AG09319 (cell line): ENCODE measurements around the gene SMPD2.
A peak's percentile ranks its signal among the peaks of the same experiment; 100 is the strongest.

Experiments
- DNase-seq: peaks from one replicate; pipeline ENCODE4 v3.0.0-alpha.2; 2010; ENCODE audit warnings: low read depth; ENCODE audit errors: extremely low read depth
- CTCF ChIP-seq: IDR thresholded peaks from 2 replicates; pipeline ENCODE4 v1.5.1; 2011; ENCODE audit warnings: low read depth, mild to moderate bottlenecking, inconsistent platforms, low read length, moderate library complexity

SMPD2 gene, protein sequence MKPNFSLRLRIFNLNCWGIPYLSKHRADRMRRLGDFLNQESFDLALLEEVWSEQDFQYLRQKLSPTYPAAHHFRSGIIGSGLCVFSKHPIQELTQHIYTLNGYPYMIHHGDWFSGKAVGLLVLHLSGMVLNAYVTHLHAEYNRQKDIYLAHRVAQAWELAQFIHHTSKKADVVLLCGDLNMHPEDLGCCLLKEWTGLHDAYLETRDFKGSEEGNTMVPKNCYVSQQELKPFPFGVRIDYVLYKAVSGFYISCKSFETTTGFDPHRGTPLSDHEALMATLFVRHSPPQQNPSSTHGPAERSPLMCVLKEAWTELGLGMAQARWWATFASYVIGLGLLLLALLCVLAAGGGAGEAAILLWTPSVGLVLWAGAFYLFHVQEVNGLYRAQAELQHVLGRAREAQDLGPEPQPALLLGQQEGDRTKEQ

DNA sequence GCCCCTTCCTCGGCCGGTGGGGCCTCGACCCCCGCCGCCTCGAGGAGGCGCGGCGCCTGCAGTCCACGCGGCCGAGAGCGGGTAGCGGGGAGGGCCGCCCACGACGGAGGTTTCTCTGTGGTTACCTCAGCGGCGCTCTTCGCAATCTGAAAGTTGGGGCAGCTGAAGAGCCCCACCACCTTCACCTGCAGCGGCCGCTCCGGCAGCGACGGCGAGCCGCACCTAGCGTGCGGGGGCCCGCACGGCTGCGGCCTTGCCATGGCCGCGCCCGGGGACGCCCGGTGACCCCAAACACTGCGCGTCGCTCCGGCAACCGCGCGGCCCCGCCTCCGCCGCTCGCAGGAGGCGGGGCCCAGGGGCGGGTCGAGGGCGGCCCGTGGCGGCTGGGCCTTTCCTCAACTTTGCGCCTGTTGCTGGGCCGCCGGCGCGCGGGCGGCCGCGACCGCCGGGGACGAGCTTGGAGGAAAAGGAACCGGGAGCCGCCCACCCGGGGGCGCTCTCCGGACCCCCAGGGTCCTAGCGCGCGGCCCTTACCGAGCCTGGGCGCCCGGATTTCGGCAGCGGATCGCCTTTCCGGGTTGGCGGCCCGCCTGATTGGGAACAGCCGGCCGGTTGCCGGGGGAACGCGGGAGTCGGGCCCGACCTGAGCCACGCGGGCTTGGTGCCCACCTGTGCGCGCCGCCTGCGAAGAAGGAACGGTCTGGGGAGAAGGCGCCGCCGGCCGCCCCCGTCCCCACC lies at the start of gene SMPD2, which contains the start of gene PPIL6:
Gene SMPD2 (plus strand): TSS at position 394 of the 738 bp plus-strand sequence. CDS start 398 bp downstream, outside the sequence.
Gene PPIL6 (minus strand): TSS at position 298 of the 738 bp plus-strand sequence. CDS start 38 bp downstream, at position 260.
- TF ChIP-seq CTCF: peak; percentile 16
- peak; percentile 75 for DNase-seq

DNA sequence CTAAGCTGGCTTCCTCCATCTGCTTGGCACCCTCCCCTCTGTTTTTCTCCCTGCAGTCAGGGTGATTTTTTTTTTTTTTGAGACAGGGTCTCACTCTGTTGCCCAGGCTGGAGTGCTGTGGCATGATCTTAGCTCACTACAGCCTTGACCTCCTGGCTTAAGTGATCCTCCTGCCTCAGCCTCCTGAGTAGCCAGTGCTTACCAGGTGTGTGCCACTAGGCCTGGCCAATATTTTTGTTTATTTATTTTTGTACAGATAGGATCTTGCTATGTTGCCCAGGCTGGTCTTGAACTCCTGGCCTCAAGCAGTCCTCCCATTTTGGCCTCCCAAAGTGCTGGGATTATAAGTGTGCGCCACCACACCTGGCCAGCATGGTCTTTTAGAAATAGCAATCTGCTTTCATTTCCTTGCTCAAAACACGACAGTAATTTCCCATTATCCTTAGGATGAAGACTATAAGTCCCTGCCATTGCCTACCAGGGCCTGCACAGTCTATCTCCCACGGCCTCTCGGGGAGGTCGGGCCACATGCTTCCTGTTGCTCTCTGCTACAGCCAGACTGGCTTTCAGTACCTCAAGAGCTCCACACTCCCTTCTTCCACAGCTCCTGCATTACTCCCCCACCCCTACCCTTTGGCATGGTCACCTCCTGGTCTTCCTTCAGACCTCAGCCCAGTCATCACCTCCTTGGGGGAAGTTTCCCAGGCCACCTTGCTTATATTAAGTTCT lies 47.2 kb upstream of the SMPD2 start:
- DNase-seq: no peak
- TF ChIP-seq CTCF: no peak

DNA sequence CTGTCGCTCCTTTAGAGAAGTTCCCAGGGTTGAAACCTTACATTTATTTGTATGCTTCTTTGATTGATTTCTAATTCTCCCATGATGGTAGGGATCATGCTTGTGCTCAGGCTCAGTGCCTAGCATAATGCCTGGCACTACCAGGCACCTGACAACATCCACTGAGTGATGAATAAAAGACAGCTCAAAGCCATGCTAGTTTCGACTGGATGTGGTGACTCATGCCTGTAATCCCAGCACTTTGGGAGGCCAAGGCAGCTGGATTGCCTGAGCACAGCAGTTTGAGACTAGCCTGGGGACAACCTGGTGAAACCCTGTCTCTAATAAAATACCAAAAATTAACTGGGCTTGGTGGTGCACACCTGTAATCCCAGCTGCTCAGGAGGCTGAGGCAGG lies 46.6 kb upstream of the SMPD2 start:
- TF ChIP-seq CTCF: no peak
- no peak for DNase-seq

DNA sequence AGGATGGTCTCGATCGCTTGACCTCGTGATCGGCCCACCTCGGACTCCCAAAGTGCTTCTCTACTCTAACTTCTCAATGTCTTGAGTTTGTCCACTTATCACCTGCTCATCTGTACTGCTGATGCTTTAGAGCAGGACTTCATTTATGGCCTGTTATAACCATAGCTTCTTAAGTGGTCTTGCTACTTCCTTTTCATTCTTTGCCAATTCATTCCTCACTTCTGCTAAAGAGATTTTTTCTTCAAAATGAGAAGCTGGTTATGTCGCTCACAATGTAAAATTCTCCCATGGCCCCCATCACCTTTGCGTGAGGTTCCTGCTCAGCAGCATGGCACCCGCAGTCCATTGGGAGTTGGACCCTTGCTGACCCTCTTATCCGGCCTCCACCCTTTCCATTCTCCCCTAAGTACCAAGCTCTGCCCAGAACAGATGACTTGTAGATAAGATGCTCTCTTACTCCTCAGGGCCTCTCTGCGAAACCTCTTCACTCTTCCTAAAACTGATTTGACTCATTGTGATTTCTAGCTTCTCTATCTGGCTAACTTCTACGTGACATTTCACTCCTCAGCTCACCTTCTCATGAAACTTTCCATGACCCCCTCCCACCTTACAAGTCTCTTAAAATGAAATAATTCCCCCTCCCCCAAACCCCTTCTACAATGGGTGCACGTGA lies 44.3 kb upstream of the SMPD2 start:
- no peak for DNase-seq
- no peak for TF ChIP-seq CTCF

- no peak for DNase-seq
- peak; percentile 50 for TF ChIP-seq CTCF
Observed at GRCh38 chr6:109397020-109397419, 43.5 kb upstream of the SMPD2 start.

- TF ChIP-seq CTCF: no peak
- no peak for DNase-seq
Observed at GRCh38 chr6:109406196-109406595, 34.3 kb upstream of the SMPD2 start.
